ENCODE measurements around the gene COBL. TPM values are rescaled to one million over a fixed set of nuclear protein-coding genes. Genes with fewer than 3 reads are reported as not detected.

COBL gene
- total and polyA plus RNA-seq, 12 donors, result 15.5 to 109 (median 87.8) TPM

DNA sequence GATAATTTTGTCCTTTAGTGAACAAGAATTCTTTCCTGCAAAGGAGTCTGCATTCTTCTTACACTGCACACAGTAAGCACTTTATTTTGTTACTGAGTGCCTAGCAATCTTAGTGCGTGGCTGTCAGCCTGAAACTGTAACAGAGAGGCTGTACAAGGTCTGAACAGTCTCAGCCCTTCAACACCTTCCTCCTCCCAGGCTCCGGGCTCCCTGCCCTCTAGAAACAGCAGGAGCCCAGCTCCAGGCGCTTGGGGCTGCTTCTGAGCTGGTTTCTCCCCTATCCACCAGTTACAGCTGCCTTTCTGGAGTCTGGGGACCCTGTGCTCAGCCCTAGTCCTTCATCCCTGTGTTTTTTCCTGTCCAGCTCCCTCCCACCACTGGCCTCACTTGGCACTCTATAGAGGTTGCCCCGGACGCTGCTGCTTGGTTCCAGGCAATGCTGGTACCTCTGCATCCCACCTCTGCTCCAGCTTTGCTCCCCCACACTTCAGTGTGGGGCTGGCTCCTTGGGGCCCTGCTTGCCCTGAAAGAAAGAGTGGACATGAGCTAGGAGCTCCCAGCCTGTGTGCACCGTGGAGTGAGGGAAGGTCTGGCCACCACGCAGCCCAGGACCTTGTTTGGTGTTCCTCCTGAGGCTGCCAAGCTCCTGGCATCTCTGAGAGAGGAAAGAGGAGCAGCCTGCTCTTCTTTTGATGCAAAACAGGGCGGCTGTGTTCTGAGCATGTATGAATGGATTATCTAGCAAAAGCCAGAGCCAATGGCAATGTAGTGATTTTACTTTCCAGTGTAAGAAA lies 282.7 kb downstream of the COBL start:
- intact Hi-C loops (cut with DNase I), result no loop called here
- Histone ChIP-seq H3K27me3 (no peaks in the 10 kb centered on the region), H3K27ac (no peak overlapping the region), H3K4me3 (no peak overlapping the region), H3K9me3 (no peaks in the 10 kb centered on the region), H3K36me3 (no peaks in the 10 kb centered on the region), H3K4me1 (peaks cover 0 to 17% (median 12%) of the 10 kb centered on the region in 9 donors)
- ATAC-seq (peak; percentile 26 to 88 (median 78)), DNase-seq (no peak)
- no peak for TF ChIP-seq CTCF (IDR thresholded peaks at IDR 0.05)
- 33 to 44% methylated on average over 8 of the region's 8 CpGs for WGBS, 2 donors

- ATAC-seq (no peak), DNase-seq (no peak)
- 91% methylated on average over 8 of the region's 8 CpGs for WGBS, 2 donors
- Histone ChIP-seq H3K4me1 (peaks cover 0 to 23% (median 12%) of the 10 kb centered on the region in 9 donors), H3K27me3 (no peaks in the 10 kb centered on the region), H3K4me3 (no peak overlapping the region), H3K9me3 (no peaks in the 10 kb centered on the region), H3K27ac (no peak overlapping the region), H3K36me3 (no peaks in the 10 kb centered on the region)
- no peak for TF ChIP-seq CTCF (IDR thresholded peaks at IDR 0.05)
- intact Hi-C loops (cut with DNase I), result no loop called here
Observed at GRCh38 chr7:51031791-51032515, 284.7 kb downstream of the COBL start.

DNA sequence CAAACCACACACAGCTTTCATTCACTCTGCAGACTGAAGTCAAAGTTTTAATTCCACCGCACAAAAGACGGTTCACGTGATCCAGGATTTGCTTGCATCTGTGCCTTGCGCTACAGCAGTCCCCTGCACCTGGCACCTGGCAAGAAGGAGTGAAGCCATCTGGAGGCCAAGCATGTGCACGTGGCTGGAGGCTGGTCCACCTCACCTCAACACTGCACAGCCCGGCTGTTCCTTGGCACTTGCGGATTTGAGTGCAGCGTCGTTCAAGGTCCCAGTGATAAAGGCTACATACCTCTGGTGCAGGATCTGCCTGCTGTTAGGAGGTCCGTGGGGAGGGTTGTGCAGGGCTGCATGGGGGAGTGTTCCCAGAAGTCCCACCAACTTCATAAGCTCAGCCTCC lies 285.4 kb downstream of the COBL start:
- no peaks in the 10 kb centered on the region for H3K36me3 ChIP-seq
- no peaks in the 10 kb centered on the region for H3K27me3 ChIP-seq
- ATAC-seq, result no peak
- H3K4me1 ChIP-seq, result peaks cover 0 to 23% (median 12%) of the 10 kb centered on the region in 9 donors
- H3K9me3 ChIP-seq, result no peaks in the 10 kb centered on the region
- H3K4me3 ChIP-seq, result no peak overlapping the region
- no peak for DNase-seq
- no peak overlapping the region for H3K27ac ChIP-seq
- no peak for TF ChIP-seq CTCF (IDR thresholded peaks at IDR 0.05)
- intact Hi-C loops (cut with DNase I), result no loop called here
- WGBS, 2 donors, result 76 to 84% methylated on average over 10 of the region's 10 CpGs

- 58 to 71% methylated on average over 4 of the region's 4 CpGs for WGBS, 2 donors
- intact Hi-C loops (cut with DNase I), result no loop called here
Observed at GRCh38 chr7:51029701-51030191, 286.9 kb downstream of the COBL start.

More at GRCh38 chr7:51029701-51030191, 286.9 kb downstream of the COBL start:
- Histone ChIP-seq H3K4me1 (peaks cover 0 to 26% (median 12%) of the 10 kb centered on the region in 9 donors), H3K27me3 (no peaks in the 10 kb centered on the region), H3K9me3 (no peaks in the 10 kb centered on the region), H3K27ac (peak overlapping the region in 1 of 10 donors; percentile 3), H3K4me3 (no peak overlapping the region), H3K36me3 (no peaks in the 10 kb centered on the region)
- TF ChIP-seq CTCF (IDR thresholded peaks at IDR 0.05), result no peak
- no peak for DNase-seq
- no peak for ATAC-seq

Data from heart right ventricle (tissue), 16 donors.